ENCODE data around the gene ZDHHC14. TPM values are rescaled to one million over a fixed set of nuclear protein-coding genes. Genes with fewer than 3 reads are reported as not detected.
"Not testable (repeated sequence)": the region's sequence is repeated elsewhere in the genome, so short reads cannot be mapped to it uniquely, and the experiment has no call there.

Gene ZDHHC14
- total RNA-seq, 2 experiments from 2014 or later = 10.7 to 12.1 TPM

- DNase-seq = peak; percentile 46
- ChIA-PET CTCF (interaction anchor here (0.7 to 1.7 kb wide), 7 partner anchors 8 to 146 kb away, joined by 3 to 5 read pairs (median 3); no protein-coding TSS in a partner anchor), POLR2A (interaction anchor here (0.7 kb wide), 3 partner anchors 66 to 138 kb away, joined by 3 read pairs; no protein-coding TSS in a partner anchor)
- peak; percentile 57 for ATAC-seq
- Mint-ChIP-seq H3K4me1 (ENCODE audit: low read depth) (peaks cover 68% of the 10 kb centered on the region), H3K27me3 (ENCODE audit: low read depth) (no peaks in the 10 kb centered on the region), H3K9me3 (ENCODE audit: insufficient read depth) (no peaks in the 10 kb centered on the region), H3K36me3 (ENCODE audit: low read depth) (peaks cover 10% of the 10 kb centered on the region), H3K4me3 (no peak overlapping the region), H3K27ac (peak overlapping the region; percentile 50)
Observed at GRCh38 chr6:157461000-157461915, 80.3 kb downstream of the ZDHHC14 start.

- POLR2A ChIA-PET = no interaction called here
- CTCF ChIA-PET = interaction anchor here (1.3 to 1.8 kb wide), 4 partner anchors 11 to 84 kb away, joined by 3 to 4 read pairs (median 4); no protein-coding TSS in a partner anchor
- Mint-ChIP-seq H3K9me3 (ENCODE audit: insufficient read depth) (no peaks in the 10 kb centered on the region), H3K4me3 (no peak overlapping the region), H3K4me1 (ENCODE audit: low read depth) (peaks cover 60% of the 10 kb centered on the region), H3K27ac (no peak overlapping the region), H3K27me3 (ENCODE audit: low read depth) (no peaks in the 10 kb centered on the region), H3K36me3 (ENCODE audit: low read depth) (peaks cover 12% of the 10 kb centered on the region)
- ATAC-seq (no peak), DNase-seq (no peak)
Observed at GRCh38 chr6:157462956-157463742, 82.2 kb downstream of the ZDHHC14 start.

- Mint-ChIP-seq H3K36me3 (ENCODE audit: low read depth) (peaks cover 12% of the 10 kb centered on the region), H3K4me1 (ENCODE audit: low read depth) (peaks cover 60% of the 10 kb centered on the region)
- not testable (repeated sequence) for H3K27me3 Mint-ChIP-seq (ENCODE audit: low read depth); H3K9me3 Mint-ChIP-seq (ENCODE audit: insufficient read depth); H3K27ac Mint-ChIP-seq; DNase-seq; ATAC-seq; H3K4me3 Mint-ChIP-seq
- POLR2A ChIA-PET = interaction anchor here (1.2 to 1.3 kb wide), 2 partner anchors 23 to 64 kb away, joined by 3 to 5 read pairs; no protein-coding TSS in a partner anchor
- CTCF ChIA-PET = interaction anchor here (0.6 to 1.8 kb wide), 4 partner anchors 17 to 84 kb away, joined by 3 to 4 read pairs (median 3); no protein-coding TSS in a partner anchor
Observed at GRCh38 chr6:157463743-157464135, 82.7 kb downstream of the ZDHHC14 start.

GRCh38 chr6:157464653-157465535, 83.9 kb downstream of the ZDHHC14 start:
- peaks cover 52% of the 10 kb centered on the region for H3K4me1 Mint-ChIP-seq (ENCODE audit: low read depth)
- no peaks in the 10 kb centered on the region for H3K27me3 Mint-ChIP-seq (ENCODE audit: low read depth)
- peak overlapping the region; percentile 82 for H3K27ac Mint-ChIP-seq
- DNase-seq (no peak), ATAC-seq (peak; percentile 50)
- ChIA-PET POLR2A (interaction anchor here (0.6 to 1.3 kb wide), 4 partner anchors 22 to 361 kb away, joined by 3 to 5 read pairs (median 4); no protein-coding TSS in a partner anchor), CTCF (interaction anchor here (1.3 to 1.7 kb wide), 2 partner anchors 56 to 85 kb away, joined by 3 to 4 read pairs; no protein-coding TSS in a partner anchor)
- no peaks in the 10 kb centered on the region for H3K9me3 Mint-ChIP-seq (ENCODE audit: insufficient read depth)
- H3K4me3 Mint-ChIP-seq = peak overlapping the region; percentile 22
- peaks cover 12% of the 10 kb centered on the region for H3K36me3 Mint-ChIP-seq (ENCODE audit: low read depth)

GRCh38 chr6:157466342-157466648, 85.3 kb downstream of the ZDHHC14 start:
- peaks cover 41% of the 10 kb centered on the region for H3K4me1 Mint-ChIP-seq (ENCODE audit: low read depth)
- H3K27ac Mint-ChIP-seq = no peak overlapping the region
- no peak overlapping the region for H3K4me3 Mint-ChIP-seq
- peaks cover 12% of the 10 kb centered on the region for H3K36me3 Mint-ChIP-seq (ENCODE audit: low read depth)
- no peaks in the 10 kb centered on the region for H3K9me3 Mint-ChIP-seq (ENCODE audit: insufficient read depth)
- ChIA-PET CTCF (no interaction called here), POLR2A (no interaction called here)
- no peak for ATAC-seq
- no peak for DNase-seq
- no peaks in the 10 kb centered on the region for H3K27me3 Mint-ChIP-seq (ENCODE audit: low read depth)

GRCh38 chr6:157467339-157467738, 86.3 kb downstream of the ZDHHC14 start:
- DNase-seq; H3K27me3 Mint-ChIP-seq (ENCODE audit: low read depth); H3K4me3 Mint-ChIP-seq; ATAC-seq; H3K27ac Mint-ChIP-seq; POLR2A ChIA-PET; CTCF ChIA-PET; H3K9me3 Mint-ChIP-seq (ENCODE audit: insufficient read depth): not testable (repeated sequence)
- H3K36me3 Mint-ChIP-seq (ENCODE audit: low read depth) = peaks cover 12% of the 10 kb centered on the region
- peaks cover 37% of the 10 kb centered on the region for H3K4me1 Mint-ChIP-seq (ENCODE audit: low read depth)

GRCh38 chr6:157468054-157468453, 87.1 kb downstream of the ZDHHC14 start:
- ATAC-seq (no peak), DNase-seq (no peak)
- Mint-ChIP-seq H3K4me1 (ENCODE audit: low read depth) (peaks cover 32% of the 10 kb centered on the region), H3K9me3 (ENCODE audit: insufficient read depth) (no peaks in the 10 kb centered on the region), H3K4me3 (no peak overlapping the region), H3K36me3 (ENCODE audit: low read depth) (peaks cover 12% of the 10 kb centered on the region), H3K27me3 (ENCODE audit: low read depth) (no peaks in the 10 kb centered on the region), H3K27ac (no peak overlapping the region)
- CTCF ChIA-PET = no interaction called here
- POLR2A ChIA-PET = no interaction called here

- H3K27ac Mint-ChIP-seq = no peak overlapping the region
- no peak for ATAC-seq
Observed at GRCh38 chr6:157468574-157468973, 87.6 kb downstream of the ZDHHC14 start.

GRCh38 chr6:157469378-157469777, 88.4 kb downstream of the ZDHHC14 start:
- CTCF ChIA-PET = interaction anchor here (0.8 to 2.2 kb wide), 4 partner anchors 8 to 102 kb away, joined by 3 to 4 read pairs (median 4); no protein-coding TSS in a partner anchor
- POLR2A ChIA-PET = interaction anchor here (1.2 kb wide), 1 partner anchor 146 kb away, joined by 3 read pairs; the partner anchor contains the start of gene TMEM242
- Mint-ChIP-seq H3K27ac (no peak overlapping the region), H3K9me3 (ENCODE audit: insufficient read depth) (no peaks in the 10 kb centered on the region), H3K36me3 (ENCODE audit: low read depth) (peaks cover 12% of the 10 kb centered on the region), H3K27me3 (ENCODE audit: low read depth) (peaks cover 3% of the 10 kb centered on the region), H3K4me3 (no peak overlapping the region), H3K4me1 (ENCODE audit: low read depth) (peaks cover 25% of the 10 kb centered on the region)
- ATAC-seq (no peak), DNase-seq (no peak)

More at GRCh38 chr6:157468574-157468973, 87.6 kb downstream of the ZDHHC14 start:
- H3K27me3 Mint-ChIP-seq (ENCODE audit: low read depth) = no peaks in the 10 kb centered on the region
- no peak overlapping the region for H3K4me3 Mint-ChIP-seq
- POLR2A ChIA-PET = interaction anchor here (1.2 kb wide), 1 partner anchor 145 kb away, joined by 3 read pairs; the partner anchor contains the start of gene TMEM242
- no peaks in the 10 kb centered on the region for H3K9me3 Mint-ChIP-seq (ENCODE audit: insufficient read depth)
- peaks cover 26% of the 10 kb centered on the region for H3K4me1 Mint-ChIP-seq (ENCODE audit: low read depth)
- DNase-seq = no peak
- CTCF ChIA-PET = interaction anchor here (1.0 to 1.2 kb wide), 2 partner anchors 8 to 101 kb away, joined by 3 to 4 read pairs; no protein-coding TSS in a partner anchor
- H3K36me3 Mint-ChIP-seq (ENCODE audit: low read depth) = peaks cover 12% of the 10 kb centered on the region

GRCh38 chr6:157471077-157471686, 90.2 kb downstream of the ZDHHC14 start:
- CTCF ChIA-PET = interaction anchor here (2.2 kb wide), 1 partner anchor 10 kb away, joined by 4 read pairs; no protein-coding TSS in a partner anchor
- H3K4me1 Mint-ChIP-seq (ENCODE audit: low read depth) = peaks cover 18% of the 10 kb centered on the region
- H3K9me3 Mint-ChIP-seq (ENCODE audit: insufficient read depth) = peaks cover 10% of the 10 kb centered on the region
- H3K27ac Mint-ChIP-seq = no peak overlapping the region
- H3K36me3 Mint-ChIP-seq (ENCODE audit: low read depth) = peaks cover 10% of the 10 kb centered on the region
- H3K27me3 Mint-ChIP-seq (ENCODE audit: low read depth) = peaks cover 8% of the 10 kb centered on the region
- DNase-seq = no peak
- H3K4me3 Mint-ChIP-seq = no peak overlapping the region
- ATAC-seq = no peak
- POLR2A ChIA-PET = no interaction called here
